T-helper 2 cell treated with Interferon-gamma antibody and Interleukin-4, amounts not matched to agents 100 ng/mL and 5 ng/mL, for 36 hours (primary cell): Measurements from ENCODE around the gene ZDHHC21. TPM values are rescaled to one million over a fixed set of nuclear protein-coding genes. Genes with fewer than 3 reads are reported as not detected.

Experiments
- intact Hi-C: fragments of 100-400 bp; cut with micrococcal nuclease; formaldehyde crosslinking; loops from one replicate; pipeline ENCODE4 v1.15.1; 2023
- total RNA-seq: library from RNA; stranded (reverse); gene quantifications from 2 replicates; pipeline ENCODE4 v1.2.3, GENCODE V29; 2022

ZDHHC21 gene, protein sequence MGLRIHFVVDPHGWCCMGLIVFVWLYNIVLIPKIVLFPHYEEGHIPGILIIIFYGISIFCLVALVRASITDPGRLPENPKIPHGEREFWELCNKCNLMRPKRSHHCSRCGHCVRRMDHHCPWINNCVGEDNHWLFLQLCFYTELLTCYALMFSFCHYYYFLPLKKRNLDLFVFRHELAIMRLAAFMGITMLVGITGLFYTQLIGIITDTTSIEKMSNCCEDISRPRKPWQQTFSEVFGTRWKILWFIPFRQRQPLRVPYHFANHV
- total RNA-seq: 8.6 and 10.3 TPM in 2 replicates

DNA sequence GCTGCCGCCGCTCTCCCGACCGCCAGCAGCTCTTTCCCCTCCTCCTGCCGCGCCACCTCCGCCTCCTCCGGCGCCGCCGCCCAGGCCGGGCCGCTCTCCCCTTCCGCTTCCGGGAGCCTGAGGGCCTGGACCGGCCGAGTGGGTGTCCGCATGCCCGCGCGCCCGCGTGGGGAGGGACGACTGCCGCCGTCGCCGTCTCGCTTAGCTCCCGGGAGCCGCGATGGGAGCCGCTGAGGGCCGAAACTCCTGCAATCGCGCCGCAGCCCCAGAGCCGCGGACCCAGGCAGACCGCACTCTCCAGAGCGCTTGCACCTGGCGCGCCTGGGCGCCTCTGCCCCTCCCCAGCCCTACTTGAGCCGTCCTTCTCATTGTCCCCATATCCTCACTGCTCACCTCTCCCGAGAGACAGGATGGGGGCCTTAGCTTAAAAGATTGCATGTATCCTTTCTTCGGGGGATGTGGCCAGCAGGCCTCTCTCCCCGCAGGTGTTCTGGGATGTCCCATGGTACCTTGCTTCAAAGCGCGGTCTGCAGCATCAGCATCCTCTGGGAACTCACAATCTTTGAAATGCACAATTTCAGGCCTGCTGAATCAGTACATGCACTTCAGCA is at the start of gene ZDHHC21:
ZDHHC21 (minus strand) TSS at position 182 of the 611 bp plus-strand sequence. CDS start 19,092 bp downstream, outside the sequence.
- intact Hi-C loops: loop anchor here (5.0 kb wide), 1 partner anchor 371 kb away; no protein-coding TSS in a partner anchor

- intact Hi-C loops: no loop called here
These were observed 48.1 kb upstream of the ZDHHC21 start for GRCh38 chr9:14741369-14741768.

DNA sequence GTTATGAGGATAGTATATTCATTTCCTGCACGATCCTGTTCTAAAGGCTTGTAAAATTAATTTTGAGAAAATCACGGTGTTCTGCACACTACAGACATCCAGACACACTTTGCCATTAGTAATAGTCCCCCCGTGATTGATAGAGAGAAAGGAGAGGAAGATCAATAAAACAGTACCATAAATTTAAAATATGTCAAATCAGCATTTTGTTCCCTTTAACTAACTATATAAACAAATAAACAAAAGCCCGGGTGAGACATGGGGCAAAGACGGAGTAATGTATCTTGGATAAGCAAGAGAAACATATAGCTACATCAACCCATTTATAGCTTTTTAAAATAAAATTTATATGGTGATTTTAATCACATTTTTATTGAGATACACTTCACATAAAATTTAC is 39.9 kb upstream of the ZDHHC21 start:
- intact Hi-C loops: no loop called here

GRCh38 chr9:14731294-14731981 is 38.2 kb upstream of the ZDHHC21 start:
- intact Hi-C loops: no loop called here

- intact Hi-C loops: no loop called here
These were observed 37.2 kb upstream of the ZDHHC21 start for GRCh38 chr9:14730461-14730898.

- intact Hi-C loops: no loop called here
These were observed 30.1 kb upstream of the ZDHHC21 start for GRCh38 chr9:14723301-14723700.

- intact Hi-C loops: no loop called here
These were observed 29.3 kb upstream of the ZDHHC21 start, which contains the start of gene CER1 for GRCh38 chr9:14722391-14723035. Gene CER1, minus strand, starts transcription at chr9:14722733. Its CDS starts 61 bp downstream, at chr9:14722672.

DNA sequence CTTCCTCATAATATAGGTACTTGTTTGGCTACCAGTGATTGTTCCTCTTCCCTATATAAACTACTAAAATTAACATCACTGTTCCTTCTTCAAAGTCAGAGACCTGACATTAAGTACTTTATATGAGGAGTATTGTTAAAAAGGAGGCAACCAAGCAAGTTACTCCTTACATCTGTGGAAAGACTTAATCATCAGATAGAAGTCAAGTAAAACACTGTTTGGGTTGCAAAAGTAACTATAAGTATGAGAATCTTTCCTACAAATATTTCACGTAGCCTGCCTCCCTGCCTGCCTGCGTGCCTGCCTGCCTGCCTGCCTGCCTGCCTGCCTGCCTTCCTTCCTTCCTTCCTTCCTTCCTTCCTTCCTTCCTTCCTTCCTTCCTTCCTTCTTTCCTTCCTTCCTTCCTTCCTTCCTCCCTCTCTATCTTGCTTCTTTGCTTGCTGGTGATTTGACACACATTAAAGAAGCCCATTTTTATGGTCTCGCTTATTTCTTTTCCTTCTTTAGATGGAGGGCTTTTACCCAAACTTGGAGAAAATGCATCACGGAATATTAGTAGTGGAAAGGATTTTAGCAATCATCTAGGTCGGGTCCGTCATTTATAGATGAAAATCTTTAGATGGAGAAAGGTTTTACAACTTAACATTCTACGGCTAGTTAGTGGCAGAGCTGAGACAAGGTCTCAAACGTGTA is 26.1 kb upstream of the ZDHHC21 start:
- intact Hi-C loops: no loop called here

DNA sequence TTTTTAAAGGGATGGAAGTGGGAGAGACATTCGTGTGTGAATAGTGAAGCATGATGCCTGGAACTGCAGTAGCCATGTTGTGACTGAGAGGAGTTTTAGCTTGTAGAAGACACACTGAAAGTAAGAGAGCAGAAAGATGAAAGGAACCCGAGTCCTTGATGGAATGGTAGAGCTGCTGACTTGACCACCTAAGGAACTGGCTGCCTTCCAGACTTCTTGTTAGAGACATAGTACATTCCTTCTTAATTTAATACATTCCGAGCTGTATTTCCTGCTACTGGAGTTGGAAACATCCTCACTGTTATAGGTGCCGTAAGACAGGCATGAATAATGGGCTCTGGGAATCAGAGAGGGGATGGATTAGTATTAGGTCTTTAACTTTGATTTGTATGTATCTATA is 21.9 kb upstream of the ZDHHC21 start:
- intact Hi-C loops: no loop called here

GRCh38 chr9:14713187-14713767 is 20.0 kb upstream of the ZDHHC21 start:
- intact Hi-C loops: no loop called here

DNA sequence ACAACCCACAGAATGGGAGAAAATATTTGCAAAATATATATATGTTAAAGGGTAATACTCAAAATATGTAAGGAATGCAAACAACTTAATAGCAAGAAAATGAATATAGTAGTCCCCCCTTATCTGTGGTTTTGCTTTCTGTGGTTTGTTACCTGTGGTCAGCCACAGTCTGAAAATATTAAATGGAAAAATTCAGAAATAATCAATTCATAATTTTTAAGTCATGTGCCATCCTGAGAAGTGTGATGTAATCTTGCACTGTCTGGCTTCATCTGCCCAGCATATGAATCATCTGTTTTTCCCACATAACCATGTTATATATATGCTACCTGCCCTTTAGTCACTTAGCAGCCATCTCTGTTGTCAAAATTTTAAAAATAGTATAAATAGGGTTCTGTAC is 17.6 kb upstream of the ZDHHC21 start:
- intact Hi-C loops: no loop called here

GRCh38 chr9:14706530-14707140 is 13.4 kb upstream of the ZDHHC21 start:
- intact Hi-C loops: no loop called here

DNA sequence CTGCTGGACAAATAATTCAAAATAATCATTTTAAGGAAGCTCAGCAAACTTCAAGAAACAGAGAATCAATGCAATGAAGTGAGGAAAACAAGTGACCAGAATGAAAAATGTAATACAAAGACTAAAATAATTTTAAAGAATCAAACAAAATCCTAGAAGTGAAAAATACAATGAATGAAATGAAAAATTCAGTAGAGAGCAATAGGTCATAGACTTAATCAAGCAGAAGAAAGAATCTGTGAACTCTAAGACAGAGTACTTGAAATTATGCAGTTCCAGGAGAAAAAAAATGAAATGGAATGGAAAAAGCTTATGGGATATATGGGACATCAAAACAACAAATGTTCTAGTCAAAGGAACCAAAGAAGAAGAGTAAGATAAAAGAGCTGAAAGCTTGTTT is 11.8 kb upstream of the ZDHHC21 start:
- intact Hi-C loops: no loop called here

- intact Hi-C loops: no loop called here
These were observed 11.0 kb upstream of the ZDHHC21 start for GRCh38 chr9:14704281-14704680.

DNA sequence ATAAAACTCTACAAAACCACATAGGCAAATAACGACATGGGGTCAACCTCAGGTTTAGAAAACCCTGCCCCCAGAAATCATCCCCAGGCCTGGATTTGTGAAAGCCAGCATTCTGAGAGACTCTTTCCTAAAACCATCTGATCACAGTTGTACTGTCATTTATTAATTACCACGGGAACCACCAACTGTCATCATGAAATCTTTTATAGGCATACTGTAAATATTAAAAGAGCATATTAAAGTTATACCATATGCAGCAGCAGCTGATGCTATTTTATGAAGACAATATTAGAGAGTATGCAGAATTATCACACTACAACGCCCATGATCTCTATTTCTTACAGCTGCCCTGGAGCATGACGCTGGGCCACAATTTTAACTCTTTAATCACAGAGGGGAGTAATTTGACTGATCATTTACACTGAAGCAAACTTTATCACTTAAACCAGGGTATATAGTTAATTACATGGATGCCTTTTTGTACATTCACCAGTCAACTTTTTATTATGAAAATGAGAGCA is 9.0 kb upstream of the ZDHHC21 start:
- intact Hi-C loops: no loop called here

DNA sequence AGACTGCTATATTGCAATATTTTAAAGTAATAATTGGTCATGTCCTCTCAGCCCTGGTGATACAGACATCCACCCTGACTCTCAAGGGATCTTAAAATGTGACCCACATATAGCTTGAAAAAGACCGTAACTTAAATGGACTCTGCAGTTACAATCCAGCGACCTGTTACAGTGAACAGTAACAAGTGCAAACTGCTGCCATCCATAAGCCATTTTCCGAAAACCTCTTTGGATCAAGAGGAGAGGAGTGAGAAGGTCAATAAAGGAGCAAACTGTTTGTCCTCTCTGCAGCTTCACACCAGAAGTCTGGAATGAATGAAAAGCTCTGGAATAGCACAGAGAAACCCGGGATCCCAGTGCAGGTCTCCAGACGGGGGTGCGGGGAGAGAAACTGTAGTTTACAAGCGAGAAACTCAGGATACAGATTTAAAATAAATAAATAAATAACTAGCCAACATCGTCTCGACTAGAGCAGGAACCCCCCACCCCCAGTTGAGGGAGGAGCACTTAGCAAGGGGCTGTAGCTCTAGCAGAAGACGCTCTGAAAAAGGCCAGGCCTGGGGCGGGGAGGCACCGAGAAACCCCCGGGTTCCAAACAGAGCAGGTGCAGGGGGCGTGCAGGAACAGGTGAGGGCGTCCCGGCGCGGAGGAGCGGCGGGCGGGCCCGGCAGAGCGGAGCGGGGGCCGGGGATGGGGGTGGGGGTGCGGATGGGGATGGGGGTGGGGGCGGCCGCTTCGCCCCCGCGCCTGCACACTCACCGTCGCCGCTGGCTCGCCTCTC is 572 bp downstream of the ZDHHC21 start:
- intact Hi-C loops: loop anchor here (5.0 kb wide), 1 partner anchor 370 kb away; no protein-coding TSS in a partner anchor

DNA sequence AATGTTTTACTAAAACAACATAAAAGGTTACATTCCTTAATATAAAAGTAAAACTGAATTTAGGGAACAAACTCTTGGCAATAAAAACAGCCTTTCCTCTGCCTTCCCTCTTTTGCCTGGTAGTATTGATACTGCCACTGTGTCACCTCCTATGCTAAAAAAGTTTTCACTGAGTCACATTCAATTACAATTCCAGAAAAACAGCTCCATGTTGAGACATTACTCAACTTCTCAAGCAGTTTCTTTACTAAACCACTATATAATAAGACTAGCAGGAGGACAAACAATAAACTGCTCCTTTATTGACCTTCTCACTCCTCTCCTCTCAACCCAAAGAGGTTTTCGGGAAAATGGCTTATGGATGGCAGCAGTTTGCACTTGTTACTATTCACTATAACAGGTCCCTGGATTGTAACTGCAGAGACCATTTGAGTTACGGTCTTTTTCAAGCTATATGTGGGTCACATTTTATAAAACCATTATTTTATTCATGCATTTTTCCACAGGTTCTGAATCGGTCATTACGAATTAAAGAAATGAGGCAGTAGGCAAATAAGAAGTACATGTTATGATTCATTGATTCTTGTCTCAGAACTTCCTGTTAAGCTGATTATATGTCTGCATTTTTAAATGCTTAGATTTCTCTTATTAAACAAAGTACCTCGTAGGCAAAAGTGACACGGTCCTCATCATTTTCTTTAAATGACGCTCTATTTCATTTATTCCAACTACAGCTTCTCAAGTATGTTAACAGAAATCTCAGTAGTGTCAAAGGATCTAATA is 2.1 kb downstream of the ZDHHC21 start:
- intact Hi-C loops: loop anchor here (5.0 kb wide), 1 partner anchor 369 kb away; no protein-coding TSS in a partner anchor

DNA sequence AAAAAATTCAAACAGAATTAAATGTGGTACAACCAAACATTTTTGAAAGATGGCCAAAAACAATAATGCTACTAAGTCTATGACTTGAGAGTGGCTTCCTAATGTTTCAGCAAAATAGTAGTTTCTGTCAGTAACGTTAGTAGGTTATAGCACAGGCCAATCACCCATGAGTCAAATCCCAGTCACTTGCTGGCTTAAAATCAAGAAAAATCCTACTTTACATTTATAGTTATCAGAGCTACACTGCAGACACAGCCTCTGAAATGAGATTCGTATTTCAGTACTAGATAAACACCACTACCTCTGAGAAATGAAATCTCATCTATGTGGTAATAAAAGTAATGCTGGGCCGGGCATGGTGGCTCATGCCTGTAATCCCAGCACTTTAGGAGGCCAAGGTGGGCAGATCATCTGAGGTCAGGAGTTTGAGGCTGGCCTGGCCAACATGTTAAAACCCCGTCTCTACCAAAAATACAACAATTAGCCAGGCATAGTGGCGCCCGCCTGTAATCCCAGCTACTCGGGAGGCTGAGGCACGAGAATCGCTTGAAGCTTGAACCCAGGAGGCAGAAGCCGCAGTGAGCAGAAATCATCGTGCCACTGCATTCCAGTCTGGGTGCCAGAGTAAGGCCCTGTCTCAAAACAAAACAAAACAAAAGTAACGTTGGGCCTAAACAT is 6.1 kb downstream of the ZDHHC21 start:
- intact Hi-C loops: no loop called here
